Suppressor macrophage treated with lipopolysaccharide for 1 hour (primary cell): ENCODE results near the gene OR2F1.

Experiments
- DNase-seq, 3 donors: peaks; one replicate each; pipeline ENCODE4 v3.0.0-alpha.2; 2020 to 2022

OR2F1 gene, protein sequence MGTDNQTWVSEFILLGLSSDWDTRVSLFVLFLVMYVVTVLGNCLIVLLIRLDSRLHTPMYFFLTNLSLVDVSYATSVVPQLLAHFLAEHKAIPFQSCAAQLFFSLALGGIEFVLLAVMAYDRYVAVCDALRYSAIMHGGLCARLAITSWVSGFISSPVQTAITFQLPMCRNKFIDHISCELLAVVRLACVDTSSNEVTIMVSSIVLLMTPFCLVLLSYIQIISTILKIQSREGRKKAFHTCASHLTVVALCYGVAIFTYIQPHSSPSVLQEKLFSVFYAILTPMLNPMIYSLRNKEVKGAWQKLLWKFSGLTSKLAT

DNA sequence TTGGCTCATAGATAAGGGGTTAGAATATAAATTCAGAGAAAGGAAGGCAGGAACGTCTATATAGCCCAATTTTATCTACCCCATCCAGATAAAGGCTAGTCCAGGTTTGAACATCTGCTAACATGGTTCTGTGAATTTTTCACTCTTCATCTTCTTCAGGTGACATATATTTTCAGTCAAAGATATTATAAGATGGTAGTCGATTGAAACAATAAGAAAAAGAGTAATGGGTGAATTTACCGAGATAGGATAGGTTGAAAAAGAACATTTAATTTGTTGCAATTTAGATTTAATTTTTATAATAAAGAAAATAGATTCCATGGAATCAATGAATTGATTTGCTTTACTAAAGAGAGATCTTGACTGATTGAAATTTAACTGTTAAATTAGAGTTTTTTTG, at the start of gene OR2F1:
TSS of gene OR2F1 (plus strand) at position 301 of the 400 bp plus-strand sequence. CDS start 5,127 bp downstream, outside the sequence.
- DNase-seq, result no peak

DNA sequence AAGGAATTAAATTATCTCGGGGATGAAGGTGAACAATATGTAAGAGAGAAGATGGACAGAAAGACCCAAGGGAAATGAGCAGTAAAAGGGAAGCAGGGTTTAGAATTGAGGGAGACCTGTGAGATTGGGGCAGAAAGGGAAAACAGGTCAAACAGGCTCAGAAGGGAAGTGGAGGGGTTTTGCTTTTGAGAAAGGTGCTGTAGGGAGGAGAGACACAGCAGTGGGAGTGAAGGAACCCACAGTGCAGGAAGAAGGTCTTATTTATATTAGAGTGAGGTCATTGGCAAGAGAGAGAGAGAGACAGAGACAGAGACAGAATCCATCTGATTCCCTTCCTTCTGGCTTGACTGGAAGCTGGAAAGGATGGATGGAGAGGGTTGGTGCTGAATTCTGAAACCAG, 49.1 kb upstream of the OR2F1 start:
- no peak for DNase-seq

DNA sequence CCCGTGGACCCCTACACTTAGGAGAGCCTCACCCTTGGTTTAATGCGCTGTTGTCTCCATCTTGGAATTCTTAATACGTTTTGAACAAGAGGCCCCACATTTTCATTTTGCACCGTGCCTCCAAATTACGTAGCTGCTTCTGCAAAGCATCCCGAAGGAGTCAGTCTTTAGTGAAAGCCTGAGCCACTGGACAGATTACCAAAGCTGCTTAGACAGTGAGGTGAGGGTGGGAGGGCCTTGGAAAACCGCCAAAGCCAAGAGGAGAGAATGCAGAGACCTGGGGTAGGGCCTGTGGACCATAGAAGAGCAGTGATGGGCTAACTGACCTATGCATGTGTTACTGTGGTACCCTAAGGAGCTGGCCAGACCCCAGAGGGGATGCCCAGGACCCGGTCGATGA, 48.5 kb upstream of the OR2F1 start:
- no peak for DNase-seq

DNA sequence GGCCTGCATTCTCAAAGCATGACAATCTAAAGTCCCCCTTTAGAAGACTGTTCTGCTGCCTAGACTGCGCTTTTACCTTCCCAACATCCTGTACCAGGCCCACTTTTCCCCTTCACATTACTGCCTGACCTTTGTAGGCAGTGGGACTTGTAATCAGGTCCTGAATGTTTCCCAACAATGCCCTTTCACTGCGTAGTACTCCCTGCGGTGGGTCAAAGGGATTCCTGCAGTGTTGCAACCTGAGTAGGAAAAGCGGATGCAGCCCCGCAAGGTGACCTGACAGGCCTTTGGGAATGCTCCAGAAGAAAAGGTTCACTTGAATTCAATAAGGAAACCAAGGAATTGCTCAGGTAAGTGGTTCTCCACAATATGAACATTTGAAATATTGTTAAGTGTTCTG, 47.7 kb upstream of the OR2F1 start:
- no peak for DNase-seq

DNA sequence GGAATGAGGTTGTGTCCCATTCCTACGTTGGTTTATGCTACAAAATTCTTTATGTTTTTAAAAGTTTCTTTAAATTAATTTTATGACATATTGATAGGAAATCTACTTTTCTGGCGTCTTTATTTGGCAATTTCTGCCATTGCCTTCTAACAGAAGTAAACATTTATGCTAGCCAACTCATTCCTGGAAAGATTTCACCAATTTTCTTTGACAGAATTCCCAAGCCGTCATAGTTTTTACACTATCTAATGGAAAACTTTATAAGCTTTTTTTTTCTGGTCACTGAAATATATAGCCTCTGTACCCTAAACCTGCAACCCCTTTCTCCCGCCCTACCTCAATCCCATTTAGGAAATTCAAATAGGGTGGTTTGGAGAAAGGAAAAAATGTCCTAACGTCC, 46.5 kb upstream of the OR2F1 start:
- no peak for DNase-seq

DNA sequence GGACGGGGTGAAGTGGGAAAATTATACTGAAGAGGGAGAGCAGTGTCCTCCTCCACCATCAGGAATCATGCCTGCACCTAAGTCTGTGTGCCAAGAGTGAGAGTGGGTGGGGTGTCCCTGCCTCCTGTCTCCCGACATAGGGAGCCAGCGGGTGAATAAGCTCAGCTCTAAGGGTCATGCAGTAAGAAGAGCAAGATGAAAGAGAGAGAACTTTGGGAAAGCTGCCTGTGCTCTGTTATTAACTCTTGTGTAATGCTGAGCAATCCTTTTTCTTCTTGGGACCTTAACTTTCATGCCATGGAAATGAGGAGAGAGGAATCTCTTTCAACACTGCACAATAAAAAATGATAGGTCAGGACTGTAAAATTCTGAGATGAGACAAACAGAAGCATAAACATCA, 44.8 kb upstream of the OR2F1 start:
- no peak for DNase-seq

DNA sequence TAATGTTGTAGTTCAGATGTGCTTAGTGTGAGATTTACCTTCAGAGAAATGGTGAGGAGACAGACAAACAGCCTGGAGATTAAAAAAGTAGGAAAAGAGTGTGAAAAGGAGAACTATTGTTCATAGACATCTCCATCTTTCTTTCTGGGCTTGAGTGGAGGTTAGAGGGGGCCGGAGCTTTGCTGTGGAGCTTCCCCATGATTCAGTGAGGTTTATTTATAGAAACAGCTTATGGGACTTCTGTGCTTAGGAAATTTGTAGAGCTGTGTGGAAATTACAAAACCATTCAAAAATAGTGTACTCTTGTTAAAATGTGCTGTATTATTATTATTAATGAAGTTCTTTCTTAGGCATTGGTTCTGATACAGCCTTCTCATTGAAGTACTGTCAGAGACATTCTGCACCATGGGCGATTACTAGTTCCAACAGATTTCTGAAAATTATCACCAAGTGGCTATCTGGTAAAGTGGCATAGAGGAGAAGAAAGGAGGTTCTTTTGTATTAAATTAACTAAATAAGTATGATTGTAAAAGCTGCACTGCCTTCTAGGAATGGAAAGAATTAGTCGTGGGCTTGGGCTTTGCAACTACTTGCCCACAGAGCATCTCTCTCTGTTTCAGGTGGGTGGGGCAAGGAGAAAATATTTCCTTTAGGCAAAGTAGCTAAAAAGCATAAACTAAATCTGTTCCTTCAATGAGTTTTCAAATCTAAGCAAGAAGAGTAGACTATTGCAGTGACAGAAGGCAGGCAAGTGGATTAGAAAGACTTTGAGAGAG, 44.0 kb upstream of the OR2F1 start:
- DNase-seq, result peak; percentile 9 to 35 (median 18)

DNA sequence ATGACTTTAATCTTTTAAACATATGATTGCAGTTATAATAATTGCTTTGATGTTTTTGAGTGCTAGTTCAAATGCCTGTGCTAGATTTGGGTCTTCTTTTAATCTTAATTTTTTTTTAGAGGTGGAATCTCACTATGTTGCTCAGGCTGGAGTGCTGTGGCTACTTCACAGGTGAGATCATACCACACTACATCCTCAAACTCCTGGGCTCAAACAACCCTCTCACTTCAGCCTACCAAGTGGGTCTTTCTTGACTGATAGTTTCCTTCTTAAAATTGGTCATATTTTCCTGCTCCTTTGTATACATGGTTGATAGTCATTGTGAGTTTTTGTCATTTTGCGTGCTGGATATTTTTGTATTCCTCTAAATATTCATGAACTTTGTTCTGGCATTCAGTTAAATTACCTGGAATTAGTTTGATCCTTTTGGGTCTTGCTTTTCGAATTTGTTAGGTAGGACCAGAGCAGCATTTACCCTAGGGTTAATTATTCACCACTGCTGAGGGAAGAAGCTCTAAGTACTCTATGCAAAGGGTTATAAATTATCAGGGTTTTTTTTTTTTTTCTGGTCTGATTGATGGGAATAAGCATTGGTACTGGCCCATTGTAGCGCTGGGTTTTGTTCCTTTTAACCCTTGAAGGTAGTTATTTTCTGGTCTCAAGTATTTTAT, 40.6 kb upstream of the OR2F1 start:
- no peak for DNase-seq

DNA sequence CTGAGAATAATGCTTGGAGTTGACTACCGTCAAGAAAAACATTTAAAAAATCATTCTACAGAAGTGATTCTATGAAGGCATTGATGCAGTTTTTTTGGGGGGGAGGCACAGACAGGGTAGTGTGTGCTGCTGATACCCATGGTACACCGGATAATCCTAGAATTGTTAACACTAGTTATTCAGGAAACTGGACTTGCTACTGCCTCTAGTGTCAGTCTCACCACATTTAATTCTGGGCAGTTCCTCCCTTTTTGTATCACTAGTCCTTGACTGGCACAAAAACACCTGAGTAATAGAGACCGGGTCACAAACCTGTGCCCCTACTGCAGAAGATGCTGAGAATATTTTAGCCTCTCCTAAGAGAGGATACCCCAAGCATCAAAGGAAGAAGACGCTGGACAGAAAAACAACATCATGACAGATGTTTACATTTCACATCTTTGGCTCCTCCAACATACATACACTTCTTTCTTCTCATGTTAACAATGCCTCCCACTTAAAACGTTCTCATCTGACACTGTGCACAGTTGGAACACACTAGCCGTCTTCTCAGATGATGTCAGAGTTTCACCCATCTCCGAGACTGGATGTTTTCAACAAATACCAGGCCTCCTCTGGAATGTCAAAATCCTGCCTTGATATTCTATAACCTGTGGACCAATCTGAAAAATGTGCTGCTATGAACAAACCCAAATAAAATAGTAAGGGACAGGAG, 39.5 kb upstream of the OR2F1 start:
- no peak for DNase-seq

DNA sequence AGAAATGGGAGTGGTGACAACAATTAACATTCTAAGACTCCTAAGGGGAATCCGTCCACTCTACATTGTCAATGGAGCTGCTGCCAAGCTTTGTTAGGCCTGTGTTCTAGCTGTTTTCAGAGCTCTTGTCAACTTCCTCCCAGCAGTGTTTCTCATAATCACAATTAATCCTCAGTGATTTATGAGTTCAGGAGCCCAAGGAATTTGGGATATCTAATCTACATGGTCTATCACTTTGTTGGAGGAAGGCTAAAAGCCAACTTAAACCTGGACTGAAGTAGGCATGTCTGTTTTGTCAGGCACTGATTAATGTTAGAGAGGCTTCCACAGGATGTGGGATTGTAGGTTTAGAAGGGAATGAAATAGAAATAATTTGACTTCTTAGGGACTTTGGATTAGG, 29.8 kb upstream of the OR2F1 start:
- no peak for DNase-seq

DNA sequence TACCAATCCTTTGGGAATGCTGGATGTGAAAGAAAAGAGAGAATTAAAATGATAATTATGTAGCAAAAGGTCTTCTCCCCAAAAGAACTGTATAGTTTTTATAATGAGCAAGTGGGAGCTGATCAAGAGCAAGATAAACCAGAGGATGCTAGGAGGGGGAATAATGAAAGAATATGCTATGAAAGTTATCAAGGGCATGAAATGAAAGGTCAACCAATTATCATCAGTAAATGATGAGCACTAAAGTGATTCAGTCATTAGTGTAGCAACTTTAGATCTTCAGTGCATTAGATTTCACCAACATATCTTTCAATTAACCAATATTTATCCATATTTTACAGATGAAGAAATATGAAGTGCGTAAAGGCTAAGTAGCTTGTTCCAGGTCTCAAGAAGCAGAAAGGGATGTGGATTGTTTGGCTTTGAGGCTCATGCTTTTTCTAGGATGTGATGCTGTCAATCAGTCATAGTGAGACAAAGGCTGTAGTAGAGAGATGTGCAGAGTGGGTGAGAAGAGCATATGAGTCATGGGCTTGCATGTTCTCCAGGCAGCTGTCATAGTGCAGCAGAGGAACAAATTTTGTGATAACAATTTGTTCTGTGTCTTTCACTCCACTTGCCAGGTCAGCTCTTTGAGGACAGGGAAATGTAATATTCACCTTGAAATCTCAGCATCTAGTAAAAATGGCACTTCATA, 25.3 kb upstream of the OR2F1 start:
- peak in 2 of 3 donors; percentile 3 to 12 for DNase-seq

DNA sequence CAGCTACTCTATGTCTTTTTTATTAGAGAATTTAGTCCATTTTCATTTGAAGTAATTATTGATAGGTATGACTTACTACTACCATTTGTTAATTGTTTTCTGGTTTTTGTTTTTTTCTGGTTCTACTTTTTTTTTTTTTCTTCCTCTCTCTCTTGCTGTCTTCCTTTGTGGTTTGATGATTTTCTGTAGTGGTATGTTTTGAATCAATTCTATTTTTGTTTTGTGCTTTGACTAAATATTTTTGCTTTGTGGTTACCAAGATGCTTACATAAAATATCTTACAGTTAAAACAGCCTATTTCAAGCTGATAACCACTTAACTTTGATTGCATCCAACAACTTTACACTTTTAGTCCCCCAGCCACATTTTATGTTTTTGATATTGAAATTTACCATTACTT, 22.9 kb upstream of the OR2F1 start:
- DNase-seq, result no peak

DNA sequence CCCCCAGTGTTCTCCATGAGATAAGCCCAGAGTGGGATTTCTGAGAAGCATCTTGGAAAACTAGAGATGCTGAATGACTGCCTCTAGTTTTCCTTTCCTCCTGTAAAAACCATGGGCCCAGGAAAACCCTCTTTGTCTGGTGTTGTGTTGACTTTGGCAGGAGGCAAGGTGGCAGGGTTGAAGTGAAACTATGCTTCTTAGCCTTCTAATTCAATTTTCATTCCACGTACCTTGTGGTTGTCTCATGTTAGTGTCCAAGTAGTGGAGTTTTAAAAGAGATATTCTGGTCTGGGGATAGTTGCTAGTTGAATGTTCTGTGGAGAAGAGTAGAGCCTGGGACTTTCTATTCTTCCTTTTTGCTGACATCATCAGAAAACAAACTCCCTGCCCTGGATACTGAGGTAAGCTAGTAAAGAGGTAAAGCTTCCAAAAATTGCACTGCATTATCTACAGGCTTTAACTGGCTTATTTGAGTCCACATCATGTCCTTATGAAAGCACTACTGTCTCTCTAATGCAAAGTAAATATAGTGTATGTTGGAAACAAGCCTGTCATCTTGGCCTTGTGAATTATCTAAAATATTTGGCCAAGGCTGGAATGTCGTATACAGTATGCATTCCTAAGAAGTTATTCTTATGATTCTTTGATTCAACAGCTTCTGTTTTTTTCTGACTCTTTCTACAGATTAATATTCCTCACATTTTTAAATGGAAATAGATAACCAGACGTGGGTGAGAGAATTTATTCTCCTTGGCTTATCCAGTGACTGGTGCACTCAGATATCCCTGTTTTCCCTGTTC, 19.9 kb upstream of the OR2F1 start, which contains the start of gene OR2F2:
TSS of gene OR2F2 (plus strand) at position 708 of the 800 bp plus-strand sequence. CDS start at position 708, 0 bp downstream.
- no peak for DNase-seq

DNA sequence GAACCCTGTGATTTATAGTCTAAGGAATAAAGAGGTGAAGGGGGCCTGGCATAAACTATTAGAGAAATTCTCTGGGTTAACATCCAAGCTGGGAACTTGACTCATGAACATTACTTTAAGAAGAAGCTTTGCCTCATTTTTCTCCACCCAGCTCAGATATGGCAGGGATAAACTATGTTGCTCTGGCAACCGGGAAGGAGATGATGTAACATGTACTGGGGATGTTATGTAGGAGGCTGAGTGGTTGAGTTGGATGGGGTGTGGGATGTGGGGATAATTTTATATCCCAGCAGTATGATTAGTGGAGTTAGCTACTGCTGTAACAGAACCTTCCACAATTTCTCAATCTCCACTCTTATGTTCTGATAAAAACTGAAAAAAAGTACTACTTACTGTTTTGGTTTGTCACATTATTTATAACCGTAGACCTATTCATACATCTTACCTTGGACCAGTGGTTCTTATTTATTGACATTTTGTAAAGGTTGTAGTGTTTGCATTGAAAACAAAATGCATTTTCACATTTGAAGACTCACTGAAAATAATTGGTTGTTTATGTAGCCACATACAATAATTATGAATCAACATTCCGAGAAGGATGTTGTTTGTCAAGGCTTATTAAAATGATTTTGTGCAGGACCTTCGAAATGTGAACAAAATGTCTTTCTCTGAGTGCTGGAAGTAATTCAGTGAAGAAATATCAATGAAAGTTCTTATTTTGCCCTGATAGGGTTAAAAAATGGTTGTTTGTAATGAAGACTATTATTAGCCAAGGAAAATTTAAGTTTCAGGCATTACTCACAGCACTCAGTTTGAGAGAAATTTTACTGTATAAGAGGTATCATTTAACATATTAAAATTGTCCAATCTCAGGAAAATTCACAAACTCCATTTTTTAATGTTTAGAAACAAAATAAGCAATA, 18.3 kb upstream of the OR2F1 start:
- DNase-seq, result no peak

DNA sequence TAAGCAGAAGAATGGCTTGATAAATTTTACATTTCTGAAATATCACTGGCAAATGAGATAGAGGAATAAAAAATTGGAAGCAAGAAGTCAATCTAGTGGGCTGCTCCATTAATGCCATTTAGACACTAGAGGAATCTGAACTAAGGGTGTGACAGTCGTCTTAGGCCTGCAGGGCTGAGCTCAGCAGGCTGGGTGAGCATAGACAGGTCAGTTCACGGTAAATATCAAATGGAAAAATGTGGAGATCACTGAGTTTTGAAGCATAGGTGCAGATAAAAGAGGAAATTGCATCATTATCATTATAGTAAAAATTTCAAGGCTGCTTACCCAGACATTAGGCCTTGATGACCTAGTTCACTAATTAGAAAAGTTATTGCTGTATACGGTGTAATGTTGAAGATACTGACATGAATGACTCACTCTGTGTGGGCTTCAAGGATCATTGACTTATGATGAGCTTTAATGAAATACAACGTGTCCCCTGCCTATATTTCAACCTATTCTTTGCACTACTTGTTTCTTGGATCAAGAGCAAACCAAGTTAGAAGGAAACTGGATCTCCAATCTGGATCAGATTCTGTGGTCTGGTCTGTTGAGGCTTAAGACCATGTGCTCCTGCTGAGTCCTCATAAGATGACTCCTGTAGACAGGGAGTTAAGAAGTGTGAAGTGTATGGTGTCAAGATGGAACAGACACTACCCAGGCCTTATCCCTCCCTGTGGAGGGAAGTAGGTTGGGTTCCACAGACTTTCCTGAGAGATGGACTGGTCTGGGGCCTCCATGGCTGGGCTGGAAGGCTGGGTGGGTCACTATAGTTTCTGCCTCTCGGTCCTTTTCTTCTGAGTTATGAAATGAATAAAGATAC, 16.0 kb upstream of the OR2F1 start:
- no peak for DNase-seq

DNA sequence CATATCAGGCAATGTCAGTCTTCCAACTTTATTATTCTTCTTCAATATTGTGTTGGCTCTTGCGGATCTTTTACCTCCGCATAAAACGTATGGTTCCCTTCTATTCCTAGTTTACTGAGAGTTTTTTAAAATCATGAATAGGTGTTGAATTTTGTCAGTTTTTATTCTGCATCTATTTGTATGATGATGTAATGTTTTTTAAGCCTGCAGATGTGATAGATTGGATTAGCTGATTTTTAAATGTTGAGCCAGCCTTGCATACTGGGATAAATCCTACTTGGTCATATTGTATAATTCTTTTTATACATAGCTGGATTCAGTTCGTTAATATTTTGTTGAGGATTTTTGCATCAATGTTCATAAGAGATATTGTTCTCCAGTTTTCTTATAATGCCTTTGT, 9.2 kb upstream of the OR2F1 start:
- no peak for DNase-seq

DNA sequence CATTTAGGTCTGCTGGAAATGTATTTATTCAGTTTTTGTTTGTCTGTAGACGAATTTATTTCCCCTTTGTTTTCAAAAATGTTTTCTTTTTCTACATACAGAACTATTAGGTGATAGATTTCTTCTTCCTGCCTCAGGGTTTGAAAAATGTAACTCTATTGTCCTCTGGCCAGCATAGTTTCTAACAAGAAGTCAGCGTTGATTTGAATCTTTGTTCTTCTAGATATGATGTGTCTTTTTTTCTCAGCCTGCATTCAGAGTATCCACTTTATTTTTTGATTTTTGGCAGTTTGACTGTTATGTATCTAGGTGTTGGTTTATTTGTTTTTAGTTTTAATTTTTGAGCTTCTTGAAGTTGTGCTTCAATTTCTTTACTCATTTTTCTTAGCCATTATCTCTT, 7.5 kb upstream of the OR2F1 start:
- DNase-seq, result no peak

DNA sequence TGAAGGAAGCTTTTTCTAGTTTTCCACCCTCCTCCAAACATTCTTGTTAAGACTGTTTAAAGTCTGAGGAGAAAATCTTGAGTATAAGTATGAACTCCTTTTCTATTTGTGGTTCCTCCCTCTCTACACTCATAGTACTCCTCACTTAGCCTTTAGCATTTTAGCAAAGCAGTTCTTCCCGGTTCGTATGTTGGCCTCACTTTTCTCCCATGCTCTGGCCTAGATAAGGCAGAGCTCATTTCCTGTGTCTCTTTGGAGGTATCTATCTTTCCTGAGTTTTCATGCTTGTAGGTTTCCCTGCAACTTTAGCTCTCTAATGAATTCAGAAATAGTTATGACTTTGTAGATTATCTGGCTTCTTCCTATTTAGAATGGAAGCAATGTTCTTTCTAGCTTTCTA, 5.9 kb upstream of the OR2F1 start:
- no peak for DNase-seq

DNA sequence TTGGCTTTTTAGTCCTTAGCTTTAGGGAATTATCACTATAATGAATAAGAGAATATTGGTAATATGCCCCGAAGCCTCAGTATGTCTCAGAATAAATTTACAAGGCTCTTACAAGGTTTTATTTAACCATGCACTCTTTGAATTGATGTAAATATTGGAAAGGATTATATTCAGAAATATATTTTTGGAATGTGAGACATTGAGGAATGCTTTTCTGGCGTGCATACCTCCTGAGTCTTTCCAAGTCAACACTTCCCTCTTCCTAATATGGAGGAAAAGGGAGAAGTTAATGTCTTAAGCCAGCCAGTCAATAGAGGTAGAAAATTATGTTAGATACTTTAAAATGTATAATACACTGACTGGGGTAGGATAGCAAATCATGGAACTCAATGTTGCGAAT, 1.2 kb upstream of the OR2F1 start:
- no peak for DNase-seq
